DOHH2 (cell line): ENCODE data around the gene BCL2L1.
A peak's percentile ranks its signal among the peaks of the same experiment; 100 is the strongest.

Source experiments
- H3F3A ChIP-seq: fragments of 200-600 bp; sonication (generic), shearing (Covaris generic); 2 replicates; pipeline ENCODE4 v1.6.0; 2016; ENCODE audit warnings: antibody characterized with exemption, mild to moderate bottlenecking; ENCODE audit not compliant: control insufficient read depth, insufficient read depth
- H3K27ac ChIP-seq: fragments of 200-600 bp; sonication (generic); 2 replicates; pipeline ENCODE4 v1.5.1; 2014; ENCODE audit warnings: low read depth, mild to moderate bottlenecking, low read length, moderate library complexity
- H3K27me3 ChIP-seq: fragments of 200-600 bp; sonication (generic); 2 replicates; pipeline ENCODE4 v1.6.1; 2014; ENCODE audit warnings: mild to moderate bottlenecking, low read length, mixed read lengths; ENCODE audit not compliant: control insufficient read depth
- H3K36me3 ChIP-seq: fragments of 200-600 bp; sonication (generic); 2 replicates; pipeline ENCODE4 v1.6.1; 2014; ENCODE audit warnings: mild to moderate bottlenecking, low read length, moderate library complexity, mixed read lengths; ENCODE audit not compliant: control insufficient read depth
- H3K4me1 ChIP-seq: fragments of 200-600 bp; sonication (generic); 2 replicates; pipeline ENCODE4 v1.6.1; 2014; ENCODE audit warnings: mild to moderate bottlenecking, low read length, mixed read lengths; ENCODE audit not compliant: control insufficient read depth
- H3K4me2 ChIP-seq: fragments of 200-600 bp; sonication (generic); 2 replicates; pipeline ENCODE4 v1.6.0; 2014; ENCODE audit warnings: mild to moderate bottlenecking, low read length, moderate library complexity
- H3K4me3 ChIP-seq: fragments of 200-600 bp; sonication (generic); 2 replicates; pipeline ENCODE4 v1.5.1; 2014; ENCODE audit warnings: mild to moderate bottlenecking, low read length, mixed read lengths
- H3K79me2 ChIP-seq: fragments of 200-600 bp; sonication (generic); 2 replicates; pipeline ENCODE4 v1.6.1; 2014; ENCODE audit warnings: mild to moderate bottlenecking, low read length, mixed read lengths; ENCODE audit not compliant: control insufficient read depth
- H3K9me2 ChIP-seq: fragments of 200-600 bp; sonication (generic); replicated peaks from 2 replicates; pipeline ENCODE4 v1.6.1; 2014; ENCODE audit warnings: mild to moderate bottlenecking, low read length, mixed read lengths; ENCODE audit not compliant: control insufficient read depth
- H3K9me3 ChIP-seq: fragments of 200-600 bp; sonication (generic); 2 replicates; pipeline ENCODE4 v1.6.1; 2014; ENCODE audit warnings: antibody characterized with exemption, low read length, mixed read lengths; ENCODE audit not compliant: control insufficient read depth, insufficient read depth
- H4K20me1 ChIP-seq: fragments of 200-600 bp; sonication (generic); 2 replicates; pipeline ENCODE4 v1.6.0; 2014; ENCODE audit warnings: low read depth, mild to moderate bottlenecking, antibody characterized with exemption, low read length, moderate library complexity; ENCODE audit not compliant: control insufficient read depth, insufficient read depth
- CTCF ChIP-seq: fragments of 200-600 bp; sonication (generic); IDR thresholded peaks from one replicate; pipeline ENCODE4 v1.5.1; 2014; ENCODE audit warnings: antibody characterized with exemption, mild to moderate bottlenecking, low read depth, low read length; ENCODE audit not compliant: poor library complexity, severe bottlenecking
- EZH2phosphoT487 ChIP-seq: fragments of 200-600 bp; sonication (generic); IDR thresholded peaks from 2 replicates; pipeline ENCODE4 v1.6.1; 2017; ENCODE audit warnings: borderline replicate concordance, mild to moderate bottlenecking, antibody characterized with exemption, low read length, moderate library complexity, mixed read lengths

Gene BCL2L1

GRCh38 chr20:31709939-31710338 is 12.7 kb downstream of the BCL2L1 start:
- Histone ChIP-seq H3K4me3 (no peak overlapping the region), H3K4me2 (no peak overlapping the region), H3K79me2 (peaks cover 6% of the 10 kb centered on the region; the same call in 1 of the 2 replicates), H3F3A (no peaks in the 10 kb centered on the region), H3K9me2 (no peaks in the 10 kb centered on the region), H4K20me1 (no peaks in the 10 kb centered on the region), H3K4me1 (peaks cover 19% of the 10 kb centered on the region), H3K36me3 (peaks cover 31% of the 10 kb centered on the region), H3K9me3 (no peaks in the 10 kb centered on the region), H3K27ac (no peak overlapping the region), H3K27me3 (no peaks in the 10 kb centered on the region)
- TF ChIP-seq CTCF (no peak), EZH2phosphoT487 (no peak)

- peak overlapping the region; percentile 30 for H3K4me2 ChIP-seq
- peaks cover 28% of the 10 kb centered on the region for H3K36me3 ChIP-seq
Measured at GRCh38 chr20:31708736-31709534, 13.7 kb downstream of the BCL2L1 start.

GRCh38 chr20:31707994-31708735 is 14.5 kb downstream of the BCL2L1 start:
- Histone ChIP-seq H3K9me3 (no peaks in the 10 kb centered on the region), H3K4me2 (peak overlapping the region; percentile 30), H3F3A (no peaks in the 10 kb centered on the region), H3K36me3 (peaks cover 25% of the 10 kb centered on the region), H4K20me1 (no peaks in the 10 kb centered on the region), H3K9me2 (no peaks in the 10 kb centered on the region), H3K27me3 (no peaks in the 10 kb centered on the region), H3K79me2 (peaks cover 9% of the 10 kb centered on the region), H3K27ac (no peak overlapping the region), H3K4me1 (peaks cover 19% of the 10 kb centered on the region), H3K4me3 (no peak overlapping the region)
- TF ChIP-seq CTCF (no peak), EZH2phosphoT487 (no peak)

More at GRCh38 chr20:31708736-31709534, 13.7 kb downstream of the BCL2L1 start:
- no peak for TF ChIP-seq CTCF
- TF ChIP-seq EZH2phosphoT487, result no peak
- Histone ChIP-seq H3K9me2 (no peaks in the 10 kb centered on the region), H3K27me3 (no peaks in the 10 kb centered on the region), H3K4me1 (peaks cover 19% of the 10 kb centered on the region), H3F3A (no peaks in the 10 kb centered on the region), H3K27ac (no peak overlapping the region), H3K4me3 (no peak overlapping the region), H3K9me3 (no peaks in the 10 kb centered on the region), H4K20me1 (no peaks in the 10 kb centered on the region), H3K79me2 (peaks cover 9% of the 10 kb centered on the region)
